ENCODE measurements around the gene CDK14.

- TF ChIP-seq CTCF (IDR thresholded peaks at IDR 0.05; ENCODE audit: low read length) (no peak), EZH2 (optimal IDR thresholded peaks at IDR 0.05; ENCODE audit: low read depth, low read length) (no peak)
Measured at GRCh38 chr7:90701771-90702170, 105.7 kb downstream of the CDK14 start.
